ENCODE data around the gene MGME1.

GRCh38 chr20:17955302-17955701 is 13.5 kb upstream of the MGME1 start:
- no peak; a peak in 1 of 4 replicates for TF ChIP-seq POLR2A (IDR thresholded peaks at IDR 0.05; ENCODE audit: insufficient read depth in 1 of 2, low read depth in 2 of 2, low read length in 2 of 2)
- TF ChIP-seq NCOR1 (IDR thresholded peaks at IDR 0.05; ENCODE audit: borderline replicate concordance, low read length), result no peak
- no peak for TF ChIP-seq NR2C2 (CRISPR knock-in tag; IDR thresholded peaks at IDR 0.05; ENCODE audit: borderline replicate concordance)
- TF ChIP-seq KIAA2018 (CRISPR knock-in tag; IDR thresholded peaks at IDR 0.05; ENCODE audit: borderline replicate concordance), result no peak
- TF ChIP-seq ZNF674 (CRISPR knock-in tag; IDR thresholded peaks at IDR 0.05; ENCODE audit: low read depth), result no peak
- no peak for TF ChIP-seq ZBTB43 (CRISPR knock-in tag; conservative IDR thresholded peaks at IDR 0.05)
- no peak for TF ChIP-seq ZNF589 (CRISPR knock-in tag; conservative IDR thresholded peaks at IDR 0.05)
- no peak for TF ChIP-seq ZNF652 (CRISPR knock-in tag; IDR thresholded peaks at IDR 0.05; ENCODE audit: borderline replicate concordance, low read depth)
- no peak for TF ChIP-seq SRSF9 (IDR thresholded peaks at IDR 0.05; ENCODE audit: borderline replicate concordance, insufficient read depth, low read depth, low read length, poor library complexity, severe bottlenecking)
- no peak for TF ChIP-seq RFX5 (IDR thresholded peaks at IDR 0.05; ENCODE audit: low read depth, low read length)
- TF ChIP-seq HMGXB4 (CRISPR knock-in tag; IDR thresholded peaks at IDR 0.05; ENCODE audit: borderline replicate concordance in 1 of 2, low read depth in 1 of 2), result no peak
- TF ChIP-seq NCOA2 (CRISPR knock-in tag; IDR thresholded peaks at IDR 0.05), result no peak

Data from HepG2 (cell line).